Loucy (cell line): ENCODE data around the gene KDM4E.

Source experiments
- EZH2phosphoT487 ChIP-seq: fragments of 200-600 bp; IDR thresholded peaks from 2 replicates; pipeline ENCODE4 v1.6.1; 2018; ENCODE audit warnings: antibody characterized with exemption, mild to moderate bottlenecking, moderate library complexity, borderline replicate concordance
- TF ChIP-seq, protein P1 (sequence below): fragments of 200-600 bp; sonication (generic); conservative IDR thresholded peaks from 2 replicates; pipeline ENCODE4 v1.5.1; 2014; ENCODE audit warnings: mild to moderate bottlenecking, antibody characterized with exemption, low read length

DNA sequence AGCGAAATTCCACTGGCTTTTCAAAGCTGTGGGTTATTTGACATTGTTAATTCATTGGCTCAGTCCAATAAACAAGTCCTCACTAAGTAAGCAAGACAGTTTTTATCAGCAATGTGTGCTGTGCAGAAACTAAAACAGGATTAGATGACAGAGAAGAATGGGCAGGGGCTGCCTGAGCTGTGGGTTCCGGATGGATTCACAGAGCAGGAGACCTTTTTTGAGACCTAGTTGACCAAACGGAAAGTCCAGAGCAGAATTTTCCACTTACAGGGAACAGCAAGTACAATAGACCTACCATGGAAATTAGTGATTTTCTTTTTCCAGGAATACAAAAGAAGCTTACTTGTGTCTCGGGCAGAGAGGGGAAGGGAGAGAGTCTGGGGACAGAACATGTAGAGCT lies 19.0 kb downstream of the KDM4E start:
- TF ChIP-seq, protein P1, sequence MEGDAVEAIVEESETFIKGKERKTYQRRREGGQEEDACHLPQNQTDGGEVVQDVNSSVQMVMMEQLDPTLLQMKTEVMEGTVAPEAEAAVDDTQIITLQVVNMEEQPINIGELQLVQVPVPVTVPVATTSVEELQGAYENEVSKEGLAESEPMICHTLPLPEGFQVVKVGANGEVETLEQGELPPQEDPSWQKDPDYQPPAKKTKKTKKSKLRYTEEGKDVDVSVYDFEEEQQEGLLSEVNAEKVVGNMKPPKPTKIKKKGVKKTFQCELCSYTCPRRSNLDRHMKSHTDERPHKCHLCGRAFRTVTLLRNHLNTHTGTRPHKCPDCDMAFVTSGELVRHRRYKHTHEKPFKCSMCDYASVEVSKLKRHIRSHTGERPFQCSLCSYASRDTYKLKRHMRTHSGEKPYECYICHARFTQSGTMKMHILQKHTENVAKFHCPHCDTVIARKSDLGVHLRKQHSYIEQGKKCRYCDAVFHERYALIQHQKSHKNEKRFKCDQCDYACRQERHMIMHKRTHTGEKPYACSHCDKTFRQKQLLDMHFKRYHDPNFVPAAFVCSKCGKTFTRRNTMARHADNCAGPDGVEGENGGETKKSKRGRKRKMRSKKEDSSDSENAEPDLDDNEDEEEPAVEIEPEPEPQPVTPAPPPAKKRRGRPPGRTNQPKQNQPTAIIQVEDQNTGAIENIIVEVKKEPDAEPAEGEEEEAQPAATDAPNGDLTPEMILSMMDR: no peak
- TF ChIP-seq EZH2phosphoT487: no peak
